Sciatic nerve (tissue), 2 donors: Measurements from ENCODE around the gene CREB3L1. TPM values are rescaled to one million over a fixed set of nuclear protein-coding genes. Genes with fewer than 3 reads are reported as not detected.

Source experiments
- ATAC-seq: fragments of 200-7000 bp; cut with Tn5 transposase; one replicate; pipeline ENCODE4 v1.9.1; 2020; ENCODE audit warnings: mild to moderate bottlenecking, moderate library complexity
- DNase-seq: peaks from one replicate; pipeline ENCODE4 v3.0.0-alpha.2; 2020; ENCODE audit warnings: low spot score
- intact Hi-C: fragments of 100-400 bp; cut with DNase I; formaldehyde crosslinking; loops from one replicate; pipeline ENCODE4 v1.14.2; 2022
- total RNA-seq: library from RNA; stranded (reverse); fragmentation: NEBNext Ultra II Directional; extraction: Animal tissue kit (Norgen Biotek cat#: 25700); gene quantifications from one replicate; pipeline ENCODE4 v1.2.1, GENCODE V29; 2021
- donor health status: DM: no; HTN: no; CAD: no.
- donor health status: DM: no; HTN: no; CAD: no.

CREB3L1 gene
- total RNA-seq = 20.8 TPM

DNA sequence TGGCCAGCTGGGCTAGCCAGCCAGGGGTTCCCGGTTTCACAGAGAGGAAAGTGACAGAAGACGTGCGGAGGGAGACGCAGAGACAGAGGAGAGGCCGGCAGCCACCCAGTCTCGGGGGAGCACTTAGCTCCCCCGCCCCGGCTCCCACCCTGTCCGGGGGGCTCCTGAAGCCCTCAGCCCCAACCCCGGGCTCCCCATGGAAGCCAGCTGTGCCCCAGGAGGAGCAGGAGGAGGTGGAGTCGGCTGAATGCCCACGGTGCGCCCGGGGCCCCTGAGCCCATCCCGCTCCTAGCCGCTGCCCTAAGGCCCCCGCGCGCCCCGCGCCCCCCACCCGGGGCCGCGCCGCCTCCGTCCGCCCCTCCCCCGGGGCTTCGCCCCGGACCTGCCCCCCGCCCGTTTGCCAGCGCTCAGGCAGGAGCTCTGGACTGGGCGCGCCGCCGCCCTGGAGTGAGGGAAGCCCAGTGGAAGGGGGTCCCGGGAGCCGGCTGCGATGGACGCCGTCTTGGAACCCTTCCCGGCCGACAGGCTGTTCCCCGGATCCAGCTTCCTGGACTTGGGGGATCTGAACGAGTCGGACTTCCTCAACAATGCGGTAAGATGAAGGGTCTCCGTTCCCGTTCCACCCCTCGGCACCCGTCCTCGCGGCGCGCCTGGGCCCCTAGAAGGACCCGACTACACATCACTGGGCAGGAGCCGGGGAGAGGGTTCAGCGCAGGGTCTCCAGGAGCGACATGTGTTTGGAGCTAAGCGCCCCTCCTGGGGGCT is at the start of gene CREB3L1:
CREB3L1 (plus strand) TSS at position 41 of the 765 bp plus-strand sequence; CDS start at position 491, 450 bp downstream.
- peak; percentile 82 for DNase-seq
- intact Hi-C loops = no loop called here
- no peak for ATAC-seq

DNA sequence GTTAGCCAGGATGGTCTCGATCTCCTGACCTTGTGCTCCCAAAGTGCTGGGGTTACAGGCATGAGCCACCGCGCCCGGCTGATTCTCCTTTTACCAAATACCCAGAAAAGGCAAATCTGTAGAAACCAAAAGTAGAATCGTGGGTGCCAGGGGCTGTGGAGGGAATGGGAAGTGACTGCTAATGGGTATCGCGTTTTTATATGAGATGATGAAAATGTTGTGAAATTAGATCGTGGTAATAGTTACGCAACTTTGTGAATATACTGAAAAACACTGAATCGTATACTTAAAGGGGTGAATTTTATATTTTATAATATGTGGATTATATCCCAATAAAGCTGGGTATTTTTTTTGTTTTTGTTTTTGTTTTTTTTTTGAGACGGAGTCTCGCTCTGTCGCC is 48.2 kb upstream of the CREB3L1 start:
- intact Hi-C loops = no loop called here
- DNase-seq (no peak), ATAC-seq (no peak)

DNA sequence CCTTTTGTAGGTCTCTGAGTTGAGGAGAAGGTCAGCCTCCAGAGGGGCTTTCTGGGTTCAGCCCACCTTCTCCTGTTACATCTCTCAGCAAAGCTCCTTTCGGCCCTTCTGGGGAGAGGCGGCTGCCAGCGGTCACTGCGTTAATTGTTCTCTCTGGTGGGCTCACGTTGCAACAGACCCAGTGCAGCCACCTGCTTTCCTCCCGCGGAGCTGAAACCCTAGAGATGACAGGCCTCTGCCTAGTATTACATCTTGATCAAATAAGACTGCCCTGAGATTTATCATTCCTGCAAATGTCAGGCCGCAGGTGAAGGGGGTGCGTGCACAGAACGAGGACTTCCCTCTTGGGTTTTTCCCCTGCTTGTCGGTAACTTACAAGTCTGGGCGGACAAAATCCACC is 43.2 kb upstream of the CREB3L1 start:
- ATAC-seq = no peak
- intact Hi-C loops = no loop called here
- DNase-seq = no peak

GRCh38 chr11:46235777-46236688 is 41.4 kb upstream of the CREB3L1 start:
- DNase-seq (no peak), ATAC-seq (no peak)
- intact Hi-C loops = no loop called here

DNA sequence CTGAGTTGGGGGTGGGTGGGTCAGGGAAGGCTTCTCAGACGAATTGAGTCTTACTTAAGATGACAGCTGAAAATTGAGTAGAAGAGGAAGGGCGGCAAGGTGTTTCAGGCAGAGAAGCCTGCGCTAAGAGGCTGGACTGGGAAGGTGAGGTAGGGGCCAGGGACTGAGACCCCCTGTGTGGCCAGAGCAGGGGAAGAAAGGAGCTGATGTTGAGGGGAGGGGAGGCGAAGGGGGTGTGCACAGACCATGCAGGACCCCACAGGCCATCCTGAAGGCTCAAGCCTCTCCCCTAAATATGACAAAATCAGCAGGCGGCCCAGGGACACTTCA is 40.6 kb upstream of the CREB3L1 start:
- no peak for ATAC-seq
- no peak for DNase-seq
- intact Hi-C loops = no loop called here

GRCh38 chr11:46237248-46238077 is 40.0 kb upstream of the CREB3L1 start:
- no peak for ATAC-seq
- peak; percentile 76 for DNase-seq
- intact Hi-C loops = loop anchor here (2.0 kb wide), 1 partner anchor 67 kb away; no protein-coding TSS in a partner anchor

GRCh38 chr11:46238078-46238966 is 39.1 kb upstream of the CREB3L1 start:
- peak; percentile 75 for ATAC-seq
- intact Hi-C loops = loop anchor here (2.0 kb wide), 1 partner anchor 66 kb away; no protein-coding TSS in a partner anchor
- peak; percentile 85 for DNase-seq

DNA sequence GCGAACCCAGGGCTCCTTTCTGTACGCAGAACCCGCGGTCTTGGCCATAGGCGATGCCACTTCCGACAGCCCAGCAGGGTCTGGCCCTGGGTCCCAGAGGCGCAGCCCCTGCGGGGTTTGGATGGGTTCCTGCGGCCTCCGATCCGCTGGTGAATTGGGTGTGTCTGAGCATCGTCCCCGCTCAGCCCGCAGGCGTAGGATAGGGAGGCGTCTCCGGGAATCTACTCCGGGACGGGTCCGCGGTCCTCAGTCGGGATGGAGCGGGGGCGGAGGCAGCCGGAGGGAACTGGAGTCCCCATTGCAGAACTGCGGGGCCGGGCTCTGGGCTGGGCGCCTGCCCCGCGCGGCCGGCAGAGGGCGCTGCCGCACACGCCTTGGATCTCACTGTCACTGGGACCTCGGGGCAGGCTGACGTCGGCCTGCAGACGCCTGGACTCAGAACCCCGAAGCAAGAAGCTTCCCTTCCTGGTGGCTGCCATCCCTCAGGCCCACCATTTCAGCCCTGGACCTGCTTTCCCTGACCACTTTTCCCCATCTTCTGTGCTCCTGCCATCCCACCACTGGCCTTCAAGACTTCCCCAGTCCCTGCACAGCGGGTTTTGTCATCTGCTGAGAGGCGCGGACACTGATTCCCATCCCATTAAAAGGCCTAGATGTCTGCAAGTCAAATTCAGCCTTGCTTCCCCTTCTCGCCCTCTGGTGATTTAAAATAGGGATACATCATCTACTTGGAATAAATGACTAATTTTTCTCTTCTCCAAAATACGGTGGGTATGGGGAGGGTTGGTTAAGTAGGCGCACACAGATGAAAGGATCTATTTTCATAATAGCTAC is 38.3 kb upstream of the CREB3L1 start:
- DNase-seq = peak; percentile 90
- peak; percentile 87 for ATAC-seq
- intact Hi-C loops = loop anchor here (2.0 kb wide), 1 partner anchor 66 kb away; no protein-coding TSS in a partner anchor

DNA sequence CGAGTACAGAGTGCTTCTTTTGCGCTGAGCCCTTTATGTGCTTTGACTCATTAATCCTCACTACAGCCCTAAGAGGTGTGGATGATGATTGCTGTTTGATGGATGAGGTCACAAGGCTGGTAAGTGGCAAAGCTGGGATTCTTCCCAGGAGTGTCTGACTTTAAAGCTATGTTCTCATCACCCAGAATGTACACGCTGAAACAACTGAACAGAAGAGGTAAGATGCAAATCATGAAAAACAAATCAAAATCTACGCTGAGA is 37.7 kb upstream of the CREB3L1 start:
- ATAC-seq (no peak), DNase-seq (no peak)
- intact Hi-C loops = loop anchor here (2.0 kb wide), 1 partner anchor 65 kb away; no protein-coding TSS in a partner anchor

- intact Hi-C loops = no loop called here
- ATAC-seq (no peak), DNase-seq (no peak)
Observed at GRCh38 chr11:46240371-46240770, 37.1 kb upstream of the CREB3L1 start.

- intact Hi-C loops = no loop called here
- DNase-seq (no peak), ATAC-seq (no peak)
Observed at GRCh38 chr11:46240861-46241260, 36.6 kb upstream of the CREB3L1 start.

- intact Hi-C loops = no loop called here
- ATAC-seq (no peak), DNase-seq (no peak)
Observed at GRCh38 chr11:46242041-46242951, 35.2 kb upstream of the CREB3L1 start.

GRCh38 chr11:46242952-46243795 is 34.3 kb upstream of the CREB3L1 start:
- intact Hi-C loops = no loop called here
- DNase-seq (peak; percentile 96), ATAC-seq (peak; percentile 96)

DNA sequence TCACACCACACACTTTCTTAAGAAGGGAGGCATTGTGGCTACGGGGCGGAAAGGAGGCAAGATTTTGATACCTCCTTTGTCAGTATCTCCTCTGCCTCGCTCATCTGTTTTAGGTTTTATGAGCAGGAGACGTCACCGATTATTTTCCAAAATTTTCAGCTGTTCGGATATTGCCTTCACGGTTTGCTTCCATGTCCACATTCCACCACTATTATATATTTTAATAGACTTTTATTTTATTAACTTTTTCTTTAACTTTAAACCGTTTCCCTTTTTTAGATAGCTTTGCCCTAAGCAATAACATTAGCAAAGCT is 33.7 kb upstream of the CREB3L1 start:
- ATAC-seq (no peak), DNase-seq (no peak)
- intact Hi-C loops = no loop called here

DNA sequence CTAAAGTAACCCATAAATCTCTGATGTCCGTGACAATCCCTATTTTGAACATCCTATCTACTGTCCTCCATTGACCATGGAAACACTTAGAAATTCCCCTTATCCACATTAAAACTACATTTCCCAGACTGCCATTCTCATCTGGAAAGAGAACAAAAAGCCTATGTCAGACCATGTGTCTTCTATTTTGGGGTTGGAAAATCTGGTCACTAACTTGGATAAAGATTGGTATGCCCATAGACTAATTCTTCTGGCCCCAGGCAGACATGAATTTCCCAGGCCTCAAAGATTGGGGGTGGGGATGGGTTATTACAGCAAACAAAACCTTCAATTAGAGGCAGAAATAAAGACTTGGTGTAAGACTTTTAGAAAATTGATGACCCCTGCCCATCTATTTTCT is 30.9 kb upstream of the CREB3L1 start:
- ATAC-seq (no peak), DNase-seq (no peak)
- intact Hi-C loops = no loop called here

GRCh38 chr11:46247090-46247489 is 30.4 kb upstream of the CREB3L1 start:
- intact Hi-C loops = no loop called here
- no peak for ATAC-seq
- no peak for DNase-seq
